Measurements from ENCODE around the gene ZFP36L2.

DNA sequence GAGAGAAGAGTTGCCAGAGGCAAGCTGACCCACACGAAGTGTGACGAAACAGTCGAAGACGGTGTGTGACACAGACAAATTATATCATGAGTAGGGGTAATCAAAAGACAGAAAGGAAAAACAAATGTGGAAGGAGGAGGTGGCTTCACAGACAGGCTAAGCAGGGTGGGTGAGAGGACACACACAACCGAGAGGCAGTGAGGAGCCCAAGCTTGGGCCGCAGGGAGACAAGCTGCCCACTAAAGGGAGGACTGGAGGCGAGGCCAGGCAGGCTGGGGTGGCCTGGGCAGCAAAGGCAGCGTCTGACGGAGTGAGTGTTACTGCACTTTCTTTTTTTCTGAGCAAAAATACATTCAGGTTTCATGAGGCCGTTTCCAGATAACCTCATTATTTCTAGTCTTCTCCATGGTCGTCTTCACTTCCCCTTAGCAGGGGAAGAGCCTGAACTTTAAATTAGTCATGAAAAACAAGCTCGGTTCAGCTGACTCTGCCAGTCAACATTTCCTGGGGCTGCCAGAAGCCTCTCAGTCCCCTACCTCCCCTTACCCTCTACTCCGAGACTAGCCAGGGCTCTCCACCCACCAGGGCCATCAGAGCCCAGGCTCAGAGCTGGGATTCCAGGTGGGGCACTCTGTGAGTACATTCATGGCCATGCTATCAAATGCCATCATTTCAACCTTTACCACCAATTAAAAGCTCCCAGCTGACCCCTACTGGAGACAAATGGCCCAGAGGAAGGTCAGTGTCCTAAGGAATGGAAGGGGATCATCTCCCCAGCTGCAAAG is 13.8 kb upstream of the ZFP36L2 start:
- TF ChIP-seq, protein P1, sequence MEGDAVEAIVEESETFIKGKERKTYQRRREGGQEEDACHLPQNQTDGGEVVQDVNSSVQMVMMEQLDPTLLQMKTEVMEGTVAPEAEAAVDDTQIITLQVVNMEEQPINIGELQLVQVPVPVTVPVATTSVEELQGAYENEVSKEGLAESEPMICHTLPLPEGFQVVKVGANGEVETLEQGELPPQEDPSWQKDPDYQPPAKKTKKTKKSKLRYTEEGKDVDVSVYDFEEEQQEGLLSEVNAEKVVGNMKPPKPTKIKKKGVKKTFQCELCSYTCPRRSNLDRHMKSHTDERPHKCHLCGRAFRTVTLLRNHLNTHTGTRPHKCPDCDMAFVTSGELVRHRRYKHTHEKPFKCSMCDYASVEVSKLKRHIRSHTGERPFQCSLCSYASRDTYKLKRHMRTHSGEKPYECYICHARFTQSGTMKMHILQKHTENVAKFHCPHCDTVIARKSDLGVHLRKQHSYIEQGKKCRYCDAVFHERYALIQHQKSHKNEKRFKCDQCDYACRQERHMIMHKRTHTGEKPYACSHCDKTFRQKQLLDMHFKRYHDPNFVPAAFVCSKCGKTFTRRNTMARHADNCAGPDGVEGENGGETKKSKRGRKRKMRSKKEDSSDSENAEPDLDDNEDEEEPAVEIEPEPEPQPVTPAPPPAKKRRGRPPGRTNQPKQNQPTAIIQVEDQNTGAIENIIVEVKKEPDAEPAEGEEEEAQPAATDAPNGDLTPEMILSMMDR (IDR thresholded peaks at IDR 0.05): peak in 2 of 6 experiments; percentile 14 to 16
- TF ChIP-seq POLR2A (IDR thresholded peaks at IDR 0.05): no peak
